Thyroid gland (tissue), 4 donors: ENCODE results near the gene FAM118B. TPM values are rescaled to one million over a fixed set of nuclear protein-coding genes. Genes with fewer than 3 reads are reported as not detected.
"Not testable (repeated sequence)": the region's sequence is repeated elsewhere in the genome, so short reads cannot be mapped to it uniquely, and the experiment has no call there.

Experiments
- DNase-seq, 2 donors: peaks; one replicate each; pipeline ENCODE4 v3.0.0-alpha.2; 2019
- H3K27ac ChIP-seq, 3 donors: fragments of 200-600 bp; sonication (generic); 1 replicate in 2 of 3; 2 replicates in 1 of 3; pipeline ENCODE4 v1.5.1; 2016 to 2019; ENCODE audit warnings: mild to moderate bottlenecking in 1 of 3, moderate library complexity in 1 of 3
- H3K27me3 ChIP-seq: fragments of 200-600 bp; sonication (generic); one replicate; pipeline ENCODE4 v1.5.1; 2019
- H3K36me3 ChIP-seq, 2 donors: fragments of 200-600 bp; sonication (generic); one replicate each; pipeline ENCODE4 v1.5.1; 2016 to 2019
- H3K4me1 ChIP-seq, 2 donors: fragments of 200-600 bp; sonication (generic); one replicate each; pipeline ENCODE4 v1.5.1; 2017 to 2019
- H3K4me3 ChIP-seq, 3 donors: fragments of 200-600 bp; sonication (generic); replicated peaks in 1 of 3; 1 replicate in 2 of 3; 2 replicates in 1 of 3; pipeline ENCODE4 v1.5.1; 2016; ENCODE audit warnings: mild to moderate bottlenecking in 1 of 3
- H3K9me3 ChIP-seq: fragments of 200-600 bp; sonication (generic); one replicate; pipeline ENCODE4 v1.5.1; 2017
- CTCF ChIP-seq, 6 experiments: fragments of 200-600 bp in 3 of 6; fragments of 450-650 bp in 3 of 6; sonication (generic) in 3 of 6; IDR thresholded peaks; one replicate each; pipeline ENCODE4 v1.5.1; 2016 to 2019; ENCODE audit warnings: antibody characterized with exemption in 6 of 6, mild to moderate bottlenecking in 2 of 6, inconsistent platforms in 1 of 6, moderate library complexity in 1 of 6
- POLR2A ChIP-seq, 2 donors: fragments of 450-650 bp; IDR thresholded peaks; one replicate each; pipeline ENCODE4 v1.6.1; 2017; ENCODE audit warnings: antibody characterized with exemption in 2 of 2, mild to moderate bottlenecking in 2 of 2, moderate library complexity in 1 of 2
- WGBS, 2 donors: methylation state at CpG; one replicate each; pipeline ENCODE4 v1.1.5; 2017; 5-methylcytosine and 5-hydroxymethylcytosine counted together
- intact Hi-C: fragments of 100-400 bp; cut with DNase I; formaldehyde crosslinking; loops from one replicate; pipeline ENCODE4 v1.15.1; 2023
- total RNA-seq, 4 donors: library from RNA; depleted of rRNA; stranded (reverse); fragments of >200 nt; gene quantifications; one replicate each; pipeline ENCODE4 v1.2.3, GENCODE V29; 2016

FAM118B gene
- total RNA-seq, 4 donors from 2014 or later, result 21.7 to 25.0 (median 23.3) TPM

GRCh38 chr11:126233391-126233790 lies 21.8 kb downstream of the FAM118B start:
- WGBS, 2 donors, result 97 to 98% methylated on average over 4 of the region's 4 CpGs
- H3K4me1 ChIP-seq, result peaks cover 0 to 10% of the 10 kb centered on the region in 2 donors
- H3K27me3 ChIP-seq, result no peaks in the 10 kb centered on the region
- no peak for TF ChIP-seq POLR2A (IDR thresholded peaks at IDR 0.05)
- TF ChIP-seq CTCF (IDR thresholded peaks at IDR 0.05), result no peak
- no peak overlapping the region for H3K27ac ChIP-seq
- H3K4me3 ChIP-seq, result no peak overlapping the region
- DNase-seq, result no peak
- H3K9me3 ChIP-seq, result no peaks in the 10 kb centered on the region
- intact Hi-C loops, result no loop called here
- peaks cover 0 to 7% of the 10 kb centered on the region in 2 donors for H3K36me3 ChIP-seq

- no peaks in the 10 kb centered on the region for H3K9me3 ChIP-seq
- TF ChIP-seq POLR2A (IDR thresholded peaks at IDR 0.05), result no peak
- no peak for TF ChIP-seq CTCF (IDR thresholded peaks at IDR 0.05)
- intact Hi-C loops, result no loop called here
- no peaks in the 10 kb centered on the region for H3K27me3 ChIP-seq
- no peak for DNase-seq
- H3K4me3 ChIP-seq, result no peak overlapping the region
- H3K4me1 ChIP-seq, result no peaks in the 10 kb centered on the region
- WGBS, 2 donors, result 79 to 90% methylated on average over 2 of the region's 2 CpGs
- H3K36me3 ChIP-seq, result peaks cover 12 to 14% of the 10 kb centered on the region in 2 donors
- no peak overlapping the region for H3K27ac ChIP-seq
Observed at GRCh38 chr11:126246636-126247035, 35.1 kb downstream of the FAM118B start.

GRCh38 chr11:126253265-126253664 lies 41.7 kb downstream of the FAM118B start:
- intact Hi-C loops, result no loop called here
- no peak for DNase-seq
- TF ChIP-seq CTCF (IDR thresholded peaks at IDR 0.05) (no peak), POLR2A (IDR thresholded peaks at IDR 0.05) (no peak)
- Histone ChIP-seq H3K4me3 (no peak overlapping the region), H3K27ac (no peak overlapping the region), H3K36me3 (peaks cover 3 to 15% of the 10 kb centered on the region in 2 donors), H3K9me3 (no peaks in the 10 kb centered on the region), H3K27me3 (no peaks in the 10 kb centered on the region), H3K4me1 (no peaks in the 10 kb centered on the region)
- WGBS, 2 donors, result 84 to 94% methylated on average over 4 of the region's 4 CpGs

GRCh38 chr11:126254819-126255218 lies 43.2 kb downstream of the FAM118B start:
- WGBS, 2 donors, result 68 to 75% methylated on average over 1 of the region's 1 CpG
- Histone ChIP-seq H3K27me3 (no peaks in the 10 kb centered on the region), H3K4me3 (no peak overlapping the region), H3K36me3 (peaks cover 3 to 15% of the 10 kb centered on the region in 2 donors), H3K4me1 (no peaks in the 10 kb centered on the region), H3K27ac (no peak overlapping the region), H3K9me3 (no peaks in the 10 kb centered on the region)
- intact Hi-C loops, result no loop called here
- TF ChIP-seq POLR2A (IDR thresholded peaks at IDR 0.05) (no peak), CTCF (IDR thresholded peaks at IDR 0.05) (no peak)
- no peak for DNase-seq

- DNase-seq, intact Hi-C loops, H3K9me3 ChIP-seq, H3K27me3 ChIP-seq, H3K4me1 ChIP-seq, H3K4me3 ChIP-seq, H3K27ac ChIP-seq: not testable (repeated sequence)
- peaks cover 1 to 15% of the 10 kb centered on the region in 2 donors for H3K36me3 ChIP-seq
- 95 to 97% methylated on average over 5 of the region's 5 CpGs for WGBS, 2 donors
Observed at GRCh38 chr11:126255507-126255906, 43.9 kb downstream of the FAM118B start.

- 73 to 82% methylated on average over 4 of the region's 4 CpGs for WGBS, 2 donors
- Histone ChIP-seq H3K36me3 (peaks cover 0 to 9% of the 10 kb centered on the region in 2 donors), H3K4me3 (no peak overlapping the region), H3K27ac (no peak overlapping the region), H3K9me3 (no peaks in the 10 kb centered on the region), H3K4me1 (no peaks in the 10 kb centered on the region), H3K27me3 (no peaks in the 10 kb centered on the region)
- no peak for DNase-seq
- intact Hi-C loops, result no loop called here
- TF ChIP-seq POLR2A (IDR thresholded peaks at IDR 0.05), result no peak
- TF ChIP-seq CTCF (IDR thresholded peaks at IDR 0.05), result no peak
Observed at GRCh38 chr11:126256216-126256615, 44.6 kb downstream of the FAM118B start.
